Measurements from ENCODE around the gene APBB2.
"Not testable (repeated sequence)": the region's sequence is repeated elsewhere in the genome, so short reads cannot be mapped to it uniquely, and the experiment has no call there.

Gene APBB2

GRCh38 chr4:40825014-40825838 lies 389.1 kb downstream of the APBB2 start:
- no peak for DNase-seq (ENCODE audit: low read depth, low spot score)
- POLR2A ChIA-PET: no interaction called here
- CTCF ChIA-PET: interaction anchor here (0.9 to 3.7 kb wide), 4 partner anchors 10 to 76 kb away, joined by 3 to 16 read pairs (median 4); no protein-coding TSS in a partner anchor

GRCh38 chr4:40822420-40823166 lies 391.7 kb downstream of the APBB2 start:
- no peak overlapping the region for H3K4me3 ChIP-seq (ENCODE audit: low read depth, low read length)
- no peak for TF ChIP-seq CTCF (IDR thresholded peaks at IDR 0.05; ENCODE audit: insufficient read depth, low read length, missing control alignments)
- POLR2A ChIA-PET: no interaction called here
- CTCF ChIA-PET: interaction anchor here (3.7 kb wide), 1 partner anchor 18 kb away, joined by 16 read pairs; no protein-coding TSS in a partner anchor
- no peak for DNase-seq (ENCODE audit: low read depth, low spot score)

More at GRCh38 chr4:40825014-40825838, 389.1 kb downstream of the APBB2 start:
- TF ChIP-seq CTCF (IDR thresholded peaks at IDR 0.05; ENCODE audit: insufficient read depth, low read length, missing control alignments): no peak
- H3K4me3 ChIP-seq (ENCODE audit: low read depth, low read length): no peak overlapping the region

- H3K4me3 ChIP-seq (ENCODE audit: low read depth, low read length): no peak overlapping the region
- TF ChIP-seq CTCF (IDR thresholded peaks at IDR 0.05; ENCODE audit: insufficient read depth, low read length, missing control alignments): no peak
- no peak for DNase-seq (ENCODE audit: low read depth, low spot score)
- CTCF ChIA-PET: interaction anchor here (2.4 kb wide), 1 partner anchor 21 kb away, joined by 12 read pairs; no protein-coding TSS in a partner anchor
- POLR2A ChIA-PET: no interaction called here
Measured at GRCh38 chr4:40820101-40820500, 394.2 kb downstream of the APBB2 start.

GRCh38 chr4:40817157-40817556 lies 397.2 kb downstream of the APBB2 start:
- CTCF ChIA-PET: interaction anchor here (1.4 kb wide), 2 partner anchors 23 to 80 kb away, joined by 3 to 6 read pairs; no protein-coding TSS in a partner anchor
- DNase-seq (ENCODE audit: low read depth, low spot score); POLR2A ChIA-PET; H3K4me3 ChIP-seq (ENCODE audit: low read depth, low read length): not testable (repeated sequence)

GRCh38 chr4:40812856-40813255 lies 401.5 kb downstream of the APBB2 start:
- POLR2A ChIA-PET: no interaction called here
- no peak for DNase-seq (ENCODE audit: low read depth, low spot score)
- CTCF ChIA-PET: interaction anchor here (1.4 kb wide), 1 partner anchor 28 kb away, joined by 4 read pairs; no protein-coding TSS in a partner anchor
- H3K4me3 ChIP-seq (ENCODE audit: low read depth, low read length): no peak overlapping the region
- no peak for TF ChIP-seq CTCF (IDR thresholded peaks at IDR 0.05; ENCODE audit: insufficient read depth, low read length, missing control alignments)

GRCh38 chr4:40812386-40812785 lies 402.0 kb downstream of the APBB2 start:
- DNase-seq (ENCODE audit: low read depth, low spot score): no peak
- POLR2A ChIA-PET: no interaction called here
- CTCF ChIA-PET: interaction anchor here (1.1 to 1.4 kb wide), 2 partner anchors 28 to 85 kb away, joined by 3 to 4 read pairs; no protein-coding TSS in a partner anchor
- no peak overlapping the region for H3K4me3 ChIP-seq (ENCODE audit: low read depth, low read length)
- no peak for TF ChIP-seq CTCF (IDR thresholded peaks at IDR 0.05; ENCODE audit: insufficient read depth, low read length, missing control alignments)
